B cell (primary cell): Measurements from ENCODE around the gene SAFB. TPM values are rescaled to one million over a fixed set of nuclear protein-coding genes. Genes with fewer than 3 reads are reported as not detected.

Source experiments
- ATAC-seq: fragments of 200-7000 bp; cut with Tn5 transposase; one replicate; pipeline ENCODE4 v1.10.0; 2021; ENCODE audit warnings: low read depth, mild to moderate bottlenecking, moderate number of reproducible peaks, moderate library complexity
- CTCF ChIA-PET: fragments of 350-600 bp; sonication (Branson Sonifier 250); formaldehyde crosslinking; loops from one replicate; lab custom pipeline; 2021; ENCODE audit warnings: antibody characterized with exemption, inconsistent platforms; lab: Charles Lee
- POLR2A ChIA-PET: fragments of 350-600 bp; sonication (Branson Sonifier 250); formaldehyde crosslinking; loops from one replicate; lab custom pipeline; 2021; ENCODE audit warnings: antibody characterized with exemption; lab: Charles Lee
- DNase-seq: peaks from one replicate; pipeline ENCODE4 v3.0.0; 2013
- H2AFZ ChIP-seq: 2 replicates; pipeline ENCODE4 v1.6.1; 2012; ENCODE audit warnings: mild to moderate bottlenecking, low read depth, low read length; ENCODE audit not compliant: insufficient read depth, poor library complexity, severe bottlenecking
- H3K27ac ChIP-seq, 2 donors: 1 replicate in 1 of 2; 2 replicates in 1 of 2; pipeline ENCODE4 v1.5.1; 2012 to 2013; ENCODE audit warnings: low read length in 2 of 2, mild to moderate bottlenecking in 2 of 2, moderate library complexity in 1 of 2
- H3K27me3 ChIP-seq, 4 experiments: fragments of 200-600 bp in 1 of 4; sonication (generic) in 1 of 4; replicated peaks in 1 of 4; 1 replicate in 2 of 4; 2 replicates in 2 of 4; pipeline versions ENCODE4 v1.6.1 to v1.7.0; 2013 to 2016; ENCODE audit warnings: low read length in 3 of 4, mild to moderate bottlenecking in 2 of 4, mixed read lengths in 1 of 4, moderate library complexity in 1 of 4; ENCODE audit not compliant: insufficient read depth in 4 of 4, control insufficient read depth in 3 of 4; ENCODE audit errors: control extremely low read depth in 1 of 4
- H3K36me3 ChIP-seq, 2 experiments: replicated peaks in 1 of 2; 1 replicate in 1 of 2; 2 replicates in 1 of 2; pipeline versions ENCODE4 v1.6.1 to v1.7.1; 2013; ENCODE audit warnings: low read length in 1 of 2; ENCODE audit not compliant: insufficient read depth in 2 of 2, control insufficient read depth in 1 of 2; ENCODE audit errors: control extremely low read depth in 1 of 2, extremely low read depth in 1 of 2
- H3K4me1 ChIP-seq, 2 donors: fragments of 200-600 bp in 1 of 2; sonication (generic) in 1 of 2; 1 replicate in 1 of 2; 2 replicates in 1 of 2; pipeline versions ENCODE4 v1.5.1 to v1.6.1; 2013 to 2017; ENCODE audit warnings: low read length in 2 of 2; ENCODE audit not compliant: control insufficient read depth in 2 of 2, insufficient read depth in 2 of 2
- H3K4me2 ChIP-seq: replicated peaks from 2 replicates; pipeline ENCODE3; 2012; ENCODE audit warnings: mild to moderate bottlenecking, low read depth, low read length; ENCODE audit not compliant: poor library complexity, severe bottlenecking
- H3K4me3 ChIP-seq, 5 experiments: fragments of 200-600 bp in 1 of 5; sonication (generic) in 1 of 5; 1 replicate in 3 of 5; 2 replicates in 2 of 5; pipeline versions ENCODE4 v1.5.1 to v1.7.0; 2011 to 2016; ENCODE audit warnings: low read length in 4 of 5, mild to moderate bottlenecking in 4 of 5, low read depth in 2 of 5, control low read depth in 1 of 5, moderate library complexity in 1 of 5; ENCODE audit not compliant: insufficient read depth in 1 of 5; ENCODE audit errors: control extremely low read depth in 1 of 5, extremely low read depth in 1 of 5
- H3K79me2 ChIP-seq: fragments of 200-600 bp; sonication (generic); one replicate; pipeline ENCODE4 v1.6.0; 2016; ENCODE audit warnings: low read length; ENCODE audit not compliant: control insufficient read depth, insufficient read depth
- H3K9ac ChIP-seq: fragments of 200-600 bp; sonication (generic); 2 replicates; pipeline ENCODE4 v1.6.1; 2017; ENCODE audit warnings: mild to moderate bottlenecking, low read length, moderate library complexity
- H3K9me3 ChIP-seq, 3 donors: one replicate each; pipeline versions ENCODE4 v1.6.1 to v1.7.1; 2013; ENCODE audit warnings: low read length in 2 of 3; ENCODE audit not compliant: control insufficient read depth in 2 of 3, insufficient read depth in 1 of 3; ENCODE audit errors: control extremely low read depth in 1 of 3
- H4K20me1 ChIP-seq: 2 replicates; pipeline ENCODE4 v1.6.0; 2012; ENCODE audit warnings: mild to moderate bottlenecking, low read length; ENCODE audit not compliant: insufficient read depth, control insufficient read depth, poor library complexity, severe bottlenecking
- H3K27ac Mint-ChIP-seq: one replicate; pipeline ENCODE4 v1.8.0; 2021; ENCODE audit warnings: mixed read lengths
- H3K27me3 Mint-ChIP-seq: one replicate; pipeline ENCODE4 v1.8.0; 2021; ENCODE audit warnings: mixed read lengths
- H3K4me1 Mint-ChIP-seq: one replicate; pipeline ENCODE4 v1.8.0; 2021; ENCODE audit warnings: mixed read lengths
- H3K4me3 Mint-ChIP-seq: one replicate; pipeline ENCODE4 v1.8.0; 2021; ENCODE audit warnings: mixed read lengths
- H3K9me3 Mint-ChIP-seq: one replicate; pipeline ENCODE4 v1.8.0; 2022; ENCODE audit warnings: mixed read lengths; ENCODE audit not compliant: insufficient read depth
- EZH2 ChIP-seq: IDR thresholded peaks from 2 replicates; pipeline ENCODE4 v1.6.1; 2012; ENCODE audit warnings: borderline replicate concordance, low read depth, mild to moderate bottlenecking, moderate library complexity, low read length; ENCODE audit not compliant: insufficient read depth, poor library complexity, severe bottlenecking
- WGBS: methylation state at CpG from one replicate; pipeline ENCODE4 v1.1.5; 2013; ENCODE audit warnings: missing lambda C conversion rate; ENCODE audit not compliant: insufficient coverage; 5-methylcytosine and 5-hydroxymethylcytosine counted together
- intact Hi-C: fragments of 100-400 bp; cut with micrococcal nuclease; formaldehyde crosslinking; loops from one replicate; pipeline ENCODE4 v1.10.0; 2022
- polyA plus RNA-seq: library from polyadenylated mRNA; depleted of rRNA; stranded (reverse); fragments of >200 nt; gene quantifications from 2 replicates; pipeline ENCODE4 v1.2.3, GENCODE V29; 2012
- total RNA-seq, 2 donors: library from RNA; stranded (reverse); fragments of 120-200 nt in 1 of 2; gene quantifications; 1 replicate in 1 of 2; 2 replicates in 1 of 2; pipeline versions ENCODE4 v1.2.3 to v1.2.4, GENCODE V29; 2013 to 2022
- TF ChIP-seq, protein P1 (sequence below): fragments of 200-600 bp; IDR thresholded peaks from one replicate; pipeline ENCODE4 v1.8.0; 2022; ENCODE audit warnings: antibody characterized with exemption, mild to moderate bottlenecking

The SAFB gene
- total and polyA plus RNA-seq, 2 donors (not counting 1 experiment from before 2014, with no cell fraction given): 91.0 to 221 TPM

- Histone ChIP-seq H3K9ac (no peak overlapping the region), H3K4me1 (no peaks in the 10 kb centered on the region), H3K4me2 (no peak overlapping the region), H2AFZ (no peak overlapping the region), H3K79me2 (peaks cover 16% of the 10 kb centered on the region), H3K4me3 (no peak overlapping the region), H3K9me3 (peaks cover 0 to 7% (median 0%) of the 10 kb centered on the region in 3 donors), H3K27me3 (no peaks in the 10 kb centered on the region), H3K36me3 (peaks cover 3 to 89% of the 10 kb centered on the region in 2 experiments), H4K20me1 (peaks cover 42% of the 10 kb centered on the region), H3K27ac (no peak overlapping the region)
- ATAC-seq (no peak), DNase-seq (no peak)
- Mint-ChIP-seq H3K4me3 (no peak overlapping the region), H3K4me1 (no peaks in the 10 kb centered on the region), H3K27me3 (no peaks in the 10 kb centered on the region), H3K9me3 (no peaks in the 10 kb centered on the region), H3K27ac (no peak overlapping the region)
- intact Hi-C loops: no loop called here
- CTCF ChIA-PET: no interaction called here
- TF ChIP-seq, protein P1, sequence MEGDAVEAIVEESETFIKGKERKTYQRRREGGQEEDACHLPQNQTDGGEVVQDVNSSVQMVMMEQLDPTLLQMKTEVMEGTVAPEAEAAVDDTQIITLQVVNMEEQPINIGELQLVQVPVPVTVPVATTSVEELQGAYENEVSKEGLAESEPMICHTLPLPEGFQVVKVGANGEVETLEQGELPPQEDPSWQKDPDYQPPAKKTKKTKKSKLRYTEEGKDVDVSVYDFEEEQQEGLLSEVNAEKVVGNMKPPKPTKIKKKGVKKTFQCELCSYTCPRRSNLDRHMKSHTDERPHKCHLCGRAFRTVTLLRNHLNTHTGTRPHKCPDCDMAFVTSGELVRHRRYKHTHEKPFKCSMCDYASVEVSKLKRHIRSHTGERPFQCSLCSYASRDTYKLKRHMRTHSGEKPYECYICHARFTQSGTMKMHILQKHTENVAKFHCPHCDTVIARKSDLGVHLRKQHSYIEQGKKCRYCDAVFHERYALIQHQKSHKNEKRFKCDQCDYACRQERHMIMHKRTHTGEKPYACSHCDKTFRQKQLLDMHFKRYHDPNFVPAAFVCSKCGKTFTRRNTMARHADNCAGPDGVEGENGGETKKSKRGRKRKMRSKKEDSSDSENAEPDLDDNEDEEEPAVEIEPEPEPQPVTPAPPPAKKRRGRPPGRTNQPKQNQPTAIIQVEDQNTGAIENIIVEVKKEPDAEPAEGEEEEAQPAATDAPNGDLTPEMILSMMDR: no peak
- no peak for TF ChIP-seq EZH2
- POLR2A ChIA-PET: no interaction called here
- WGBS: 94% methylated on average over 2 of the region's 2 CpGs
Observed at GRCh38 chr19:5664515-5664914, 41.6 kb downstream of the SAFB start.

DNA sequence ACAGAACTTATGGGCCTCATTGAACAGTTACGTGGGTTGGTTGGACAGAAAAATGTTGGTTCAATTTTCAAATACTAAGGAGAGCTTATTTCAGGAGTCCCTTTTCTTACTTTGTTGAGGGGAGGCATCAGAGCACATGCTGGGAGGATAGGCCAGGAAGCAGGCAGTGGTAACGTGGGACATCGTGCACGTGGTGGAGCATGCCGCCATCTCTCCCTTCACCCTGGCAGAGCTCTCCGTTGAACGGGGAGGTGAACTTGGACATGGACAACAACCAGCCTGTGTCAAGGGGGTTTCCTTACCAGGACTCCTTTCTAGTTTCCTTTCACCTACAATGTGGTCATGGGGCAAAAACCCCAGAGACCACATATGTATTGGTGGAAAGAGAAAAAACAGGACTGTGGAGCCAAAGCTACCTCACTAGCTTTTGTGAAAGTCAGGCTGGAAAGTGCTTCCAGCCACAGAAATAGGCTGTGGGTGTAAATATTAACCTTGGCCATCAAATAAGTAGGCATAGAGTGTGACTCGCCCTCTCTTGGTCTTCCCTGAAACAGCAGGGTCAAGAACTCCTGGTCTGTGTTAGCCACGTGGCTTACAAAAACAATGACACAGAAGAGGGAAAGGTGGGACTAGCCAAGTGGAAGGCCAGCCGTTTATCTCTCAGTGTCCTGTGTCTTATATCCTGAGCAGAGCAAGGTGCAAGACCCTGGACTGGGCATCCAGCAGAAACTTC lies 43.1 kb downstream of the SAFB start:
- Histone ChIP-seq H3K27ac (no peak overlapping the region), H2AFZ (no peak overlapping the region), H4K20me1 (peaks cover 37% of the 10 kb centered on the region), H3K9ac (no peak overlapping the region), H3K4me2 (no peak overlapping the region), H3K9me3 (peaks cover 0 to 7% (median 0%) of the 10 kb centered on the region in 3 donors), H3K27me3 (no peaks in the 10 kb centered on the region), H3K4me1 (no peaks in the 10 kb centered on the region), H3K79me2 (peaks cover 14% of the 10 kb centered on the region), H3K4me3 (no peak overlapping the region), H3K36me3 (peaks cover 1 to 81% of the 10 kb centered on the region in 2 experiments)
- ATAC-seq (no peak), DNase-seq (no peak)
- no peaks in the 10 kb centered on the region for H3K4me1 Mint-ChIP-seq
- no peak overlapping the region for H3K27ac Mint-ChIP-seq
- WGBS: 79% methylated on average over 6 of the region's 10 CpGs
- ChIA-PET POLR2A (no interaction called here), CTCF (no interaction called here)
- no peaks in the 10 kb centered on the region for H3K9me3 Mint-ChIP-seq
- H3K27me3 Mint-ChIP-seq: no peaks in the 10 kb centered on the region
- intact Hi-C loops: no loop called here
- no peak overlapping the region for H3K4me3 Mint-ChIP-seq
- no peak for TF ChIP-seq EZH2
- TF ChIP-seq, protein P1: no peak
